SU-DHL-6 (cell line): ENCODE measurements around the gene PRR36.

ENCODE experiments used
- CTCF ChIP-seq: fragments of 200-600 bp; sonication (generic); IDR thresholded peaks from one replicate; pipeline ENCODE4 v1.5.1; 2017; ENCODE audit warnings: antibody characterized with exemption, mild to moderate bottlenecking, low read length, moderate library complexity; ENCODE audit not compliant: insufficient read depth, poor library complexity, severe bottlenecking
- EZH2phosphoT487 ChIP-seq: fragments of 200-600 bp; sonication (generic), shearing (Covaris generic); conservative IDR thresholded peaks from 2 replicates; pipeline ENCODE4 v1.6.1; 2018; ENCODE audit warnings: mild to moderate bottlenecking, antibody characterized with exemption, low read length, moderate library complexity, mixed read lengths

GRCh38 chr19:7868326-7868670, 5.9 kb downstream of the PRR36 start:
- TF ChIP-seq CTCF (no peak), EZH2phosphoT487 (no peak)
